Astrocyte (in vitro differentiated cells and primary cell): ENCODE data around the gene ANTXR2.

ENCODE experiments used
- CTCF ChIP-seq: IDR thresholded peaks from 2 replicates; pipeline ENCODE4 v1.5.1; 2011; ENCODE audit warnings: low read depth, mild to moderate bottlenecking, inconsistent platforms, low read length, moderate library complexity; ENCODE audit not compliant: insufficient read depth
- EZH2 ChIP-seq: IDR thresholded peaks from 2 replicates; pipeline ENCODE4 v1.6.1; 2012; ENCODE audit warnings: mild to moderate bottlenecking, low read length, inconsistent platforms; ENCODE audit not compliant: insufficient read depth

GRCh38 chr4:80014531-80014930 is 58.5 kb downstream of the ANTXR2 start:
- TF ChIP-seq CTCF (no peak), EZH2 (no peak)
